Kidney (tissue), 14 donors: ENCODE measurements around the gene CD52. TPM values are rescaled to one million over a fixed set of nuclear protein-coding genes. Genes with fewer than 3 reads are reported as not detected.
"Not testable (repeated sequence)": the region's sequence is repeated elsewhere in the genome, so short reads cannot be mapped to it uniquely, and the experiment has no call there.

Source experiments
- DNase-seq, 5 donors: peaks; one replicate each; pipeline ENCODE4 v3.0.0-alpha.2; 2013 to 2020
- FAIRE-seq: peaks from 2 replicates; lab custom pipeline; 2012; peaks lifted over from hg19 to GRCh38; lab: Jason Lieb, UNC
- H3K27ac ChIP-seq, 2 donors: one replicate each; pipeline ENCODE4 v1.7.0; 2013; ENCODE audit warnings: low read depth in 2 of 2, low read length in 2 of 2, inconsistent platforms in 1 of 2
- H3K27me3 ChIP-seq: one replicate; pipeline ENCODE4 v1.7.1; 2013; ENCODE audit warnings: low read length, inconsistent platforms; ENCODE audit not compliant: control insufficient read depth, insufficient read depth
- H3K36me3 ChIP-seq, 3 donors: one replicate each; pipeline versions ENCODE4 v1.7.0 to v1.7.1; 2013; ENCODE audit warnings: low read length in 3 of 3, control low read depth in 1 of 3, inconsistent platforms in 1 of 3; ENCODE audit not compliant: insufficient read depth in 3 of 3, control insufficient read depth in 2 of 3
- H3K4me1 ChIP-seq, 3 donors: one replicate each; pipeline versions ENCODE4 v1.7.0 to v1.7.1; 2013; ENCODE audit warnings: low read length in 3 of 3, inconsistent platforms in 1 of 3, low read depth in 1 of 3; ENCODE audit not compliant: control insufficient read depth in 2 of 3, insufficient read depth in 2 of 3
- H3K4me3 ChIP-seq, 3 donors: one replicate each; pipeline versions ENCODE4 v1.7.0 to v1.8.1; 2013; ENCODE audit warnings: low read length in 3 of 3, control low read depth in 1 of 3, inconsistent platforms in 1 of 3
- H3K9ac ChIP-seq, 3 donors: one replicate each; pipeline versions ENCODE4 v1.7.0 to v1.7.1; 2013; ENCODE audit warnings: low read length in 3 of 3, control low read depth in 1 of 3, inconsistent platforms in 1 of 3
- H3K9me3 ChIP-seq, 3 donors: one replicate each; pipeline versions ENCODE4 v1.7.0 to v1.7.1; 2013; ENCODE audit warnings: low read length in 3 of 3, control low read depth in 1 of 3, inconsistent platforms in 1 of 3; ENCODE audit not compliant: control insufficient read depth in 2 of 3, insufficient read depth in 1 of 3
- intact Hi-C: fragments of 100-400 bp; cut with DNase I; formaldehyde crosslinking; loops from one replicate; pipeline ENCODE4 v1.11.1; 2022
- polyA plus RNA-seq: library from polyadenylated mRNA; stranded (reverse); fragments of 350-450 nt; fragmentation: Illumina TruSeq; extraction: RNeasy Lipid Tissue Mini Kit (QIAGEN cat#74804); gene quantifications from one replicate; pipeline ENCODE4 v1.2.3, GENCODE V29; 2014; ENCODE audit warnings: low read depth, low replicate concordance; ENCODE audit not compliant: insufficient read depth
- total RNA-seq: library from RNA; stranded (reverse); fragmentation: NEBNext Ultra II Directional; extraction: Animal tissue kit (Norgen Biotek cat#: 25700); gene quantifications from one replicate; pipeline ENCODE4 v1.2.1, GENCODE V29; 2021
- TF ChIP-seq, protein P1 (sequence below): IDR thresholded peaks from 3 replicates; pipeline ENCODE4 v1.5.1; 2012; ENCODE audit warnings: mild to moderate bottlenecking, moderate library complexity, borderline replicate concordance; ENCODE audit not compliant: insufficient read depth; ENCODE audit errors: extremely low read depth
- donor health status: control.
- donor health status: control.
- donor health status: control.
- donor health status: control.
- donor health status: control.
- donor health status: DM: yes; HTN: yes; CAD: no.
- donor health status: Normal renal cell carcinoma (clear cell type).

The CD52 gene
- total and polyA plus RNA-seq, 2 donors from 2014 or later, result 13.2 to 30.8 TPM

DNA sequence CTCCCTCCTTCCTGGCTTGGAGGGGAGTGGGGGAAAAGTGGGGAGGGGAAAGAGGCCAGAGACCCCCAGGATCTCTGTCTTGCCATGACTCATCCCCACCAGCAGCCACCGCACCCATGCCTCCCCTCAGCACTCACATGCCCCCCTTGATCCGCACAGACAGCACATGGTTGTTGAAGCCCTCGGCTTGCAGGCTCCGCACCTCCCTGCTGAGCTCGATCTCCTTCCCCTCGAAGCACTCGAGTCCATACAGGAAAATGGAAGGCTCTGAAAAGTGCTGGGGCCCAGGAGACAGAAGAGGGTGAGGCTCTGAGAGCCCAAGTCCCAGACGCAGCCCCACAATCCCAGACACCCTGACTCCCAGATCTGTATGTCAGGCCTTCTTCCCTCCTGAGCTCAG is 10.8 kb downstream of the CD52 start:
- DNase-seq, result peak in 1 of 5 donors; percentile 20
- Histone ChIP-seq H3K9ac (no peak overlapping the region), H3K4me3 (no peak overlapping the region), H3K36me3 (no peaks in the 10 kb centered on the region), H3K4me1 (no peaks in the 10 kb centered on the region), H3K9me3 (no peaks in the 10 kb centered on the region), H3K27me3 (no peaks in the 10 kb centered on the region), H3K27ac (no peak overlapping the region)
- intact Hi-C loops, result no loop called here
- no peak for FAIRE-seq
- TF ChIP-seq, protein P1, sequence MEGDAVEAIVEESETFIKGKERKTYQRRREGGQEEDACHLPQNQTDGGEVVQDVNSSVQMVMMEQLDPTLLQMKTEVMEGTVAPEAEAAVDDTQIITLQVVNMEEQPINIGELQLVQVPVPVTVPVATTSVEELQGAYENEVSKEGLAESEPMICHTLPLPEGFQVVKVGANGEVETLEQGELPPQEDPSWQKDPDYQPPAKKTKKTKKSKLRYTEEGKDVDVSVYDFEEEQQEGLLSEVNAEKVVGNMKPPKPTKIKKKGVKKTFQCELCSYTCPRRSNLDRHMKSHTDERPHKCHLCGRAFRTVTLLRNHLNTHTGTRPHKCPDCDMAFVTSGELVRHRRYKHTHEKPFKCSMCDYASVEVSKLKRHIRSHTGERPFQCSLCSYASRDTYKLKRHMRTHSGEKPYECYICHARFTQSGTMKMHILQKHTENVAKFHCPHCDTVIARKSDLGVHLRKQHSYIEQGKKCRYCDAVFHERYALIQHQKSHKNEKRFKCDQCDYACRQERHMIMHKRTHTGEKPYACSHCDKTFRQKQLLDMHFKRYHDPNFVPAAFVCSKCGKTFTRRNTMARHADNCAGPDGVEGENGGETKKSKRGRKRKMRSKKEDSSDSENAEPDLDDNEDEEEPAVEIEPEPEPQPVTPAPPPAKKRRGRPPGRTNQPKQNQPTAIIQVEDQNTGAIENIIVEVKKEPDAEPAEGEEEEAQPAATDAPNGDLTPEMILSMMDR, result no peak

DNA sequence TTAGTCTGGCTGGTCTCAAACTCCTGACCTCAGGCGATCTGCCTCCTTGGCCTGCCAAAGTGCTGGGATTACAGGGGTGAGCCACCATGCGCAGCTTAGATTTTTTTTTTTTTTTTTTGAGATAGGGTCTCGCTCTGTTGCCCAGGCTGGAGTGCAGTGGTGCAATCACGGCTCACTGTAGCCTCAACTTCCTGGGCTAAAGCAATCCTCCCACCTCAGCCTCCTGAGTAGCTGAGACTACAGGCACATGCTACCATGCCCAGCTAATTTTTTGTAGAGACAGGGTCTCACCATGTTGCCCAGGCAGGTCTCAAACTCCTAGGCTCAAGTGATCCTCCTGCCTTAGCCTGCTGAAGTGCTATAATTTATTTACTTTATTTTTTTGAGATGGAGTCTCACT is 11.6 kb downstream of the CD52 start:
- H3K4me3 ChIP-seq, H3K9ac ChIP-seq, H3K4me1 ChIP-seq, H3K27ac ChIP-seq, DNase-seq, H3K27me3 ChIP-seq, H3K9me3 ChIP-seq, H3K36me3 ChIP-seq, intact Hi-C loops, FAIRE-seq: not testable (repeated sequence)

DNA sequence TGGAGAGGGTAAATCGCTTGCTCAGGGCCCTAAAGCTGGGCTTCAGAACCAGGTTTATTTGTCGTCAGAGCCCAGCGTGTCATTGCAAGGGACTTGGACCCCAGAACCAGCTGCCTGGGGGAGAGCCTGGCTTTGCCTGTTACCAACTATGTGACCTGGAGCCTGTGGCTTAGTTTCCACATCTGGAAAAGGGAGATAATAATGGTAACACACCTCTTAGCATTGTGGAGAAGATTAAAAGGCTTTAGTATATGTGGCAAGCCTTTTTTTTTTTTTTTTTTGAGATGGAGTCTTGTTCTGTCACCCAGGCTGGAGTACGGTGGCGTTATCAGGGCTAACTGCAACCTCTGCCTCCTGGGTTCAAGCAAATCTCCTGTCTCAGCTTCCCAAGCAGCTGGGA is 12.5 kb downstream of the CD52 start:
- FAIRE-seq, result no peak
- TF ChIP-seq, protein P1, result no peak

DNA sequence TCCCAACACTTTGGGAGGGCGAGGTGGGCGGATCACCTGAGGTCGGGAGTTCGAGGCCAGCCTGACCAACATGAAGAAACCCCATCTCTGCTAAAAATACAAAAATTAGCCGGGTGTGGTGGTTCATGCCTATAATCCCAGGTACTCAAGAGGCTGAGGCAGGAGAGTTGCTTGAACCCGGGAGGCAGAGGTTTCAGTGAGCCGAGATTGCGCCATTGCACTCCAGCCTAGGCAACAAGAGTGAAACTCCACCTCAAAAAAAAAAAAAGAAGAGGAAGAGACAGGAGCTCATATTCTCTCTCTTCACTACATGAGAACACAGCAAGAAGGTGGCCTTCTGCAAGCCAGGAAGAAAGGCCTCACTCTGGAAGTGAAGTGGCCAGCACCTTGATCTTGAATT is 15.6 kb downstream of the CD52 start:
- FAIRE-seq, H3K4me3 ChIP-seq, H3K27me3 ChIP-seq, intact Hi-C loops, H3K36me3 ChIP-seq, DNase-seq, H3K27ac ChIP-seq, H3K9ac ChIP-seq, H3K4me1 ChIP-seq, H3K9me3 ChIP-seq: not testable (repeated sequence)

More for the DNA sequence above, 12.5 kb downstream of the CD52 start:
- Histone ChIP-seq H3K27ac (no peak overlapping the region), H3K36me3 (no peaks in the 10 kb centered on the region), H3K9ac (no peak overlapping the region), H3K27me3 (no peaks in the 10 kb centered on the region), H3K4me3 (no peak overlapping the region), H3K9me3 (no peaks in the 10 kb centered on the region), H3K4me1 (no peaks in the 10 kb centered on the region)
- intact Hi-C loops, result no loop called here
- no peak for DNase-seq
